GM19438 (cell line): Measurements from ENCODE around the gene SNAP91.
"Not testable (repeated sequence)": the region's sequence is repeated elsewhere in the genome, so short reads cannot be mapped to it uniquely, and the experiment has no call there.

ENCODE experiments used
- ATAC-seq: cut with Tn5 transposase; IDR thresholded peaks from one replicate; pipeline ENCODE4 v1.9.1; 2021; ENCODE audit warnings: low read depth; ENCODE audit not compliant: unreplicated experiment

The SNAP91 gene, protein sequence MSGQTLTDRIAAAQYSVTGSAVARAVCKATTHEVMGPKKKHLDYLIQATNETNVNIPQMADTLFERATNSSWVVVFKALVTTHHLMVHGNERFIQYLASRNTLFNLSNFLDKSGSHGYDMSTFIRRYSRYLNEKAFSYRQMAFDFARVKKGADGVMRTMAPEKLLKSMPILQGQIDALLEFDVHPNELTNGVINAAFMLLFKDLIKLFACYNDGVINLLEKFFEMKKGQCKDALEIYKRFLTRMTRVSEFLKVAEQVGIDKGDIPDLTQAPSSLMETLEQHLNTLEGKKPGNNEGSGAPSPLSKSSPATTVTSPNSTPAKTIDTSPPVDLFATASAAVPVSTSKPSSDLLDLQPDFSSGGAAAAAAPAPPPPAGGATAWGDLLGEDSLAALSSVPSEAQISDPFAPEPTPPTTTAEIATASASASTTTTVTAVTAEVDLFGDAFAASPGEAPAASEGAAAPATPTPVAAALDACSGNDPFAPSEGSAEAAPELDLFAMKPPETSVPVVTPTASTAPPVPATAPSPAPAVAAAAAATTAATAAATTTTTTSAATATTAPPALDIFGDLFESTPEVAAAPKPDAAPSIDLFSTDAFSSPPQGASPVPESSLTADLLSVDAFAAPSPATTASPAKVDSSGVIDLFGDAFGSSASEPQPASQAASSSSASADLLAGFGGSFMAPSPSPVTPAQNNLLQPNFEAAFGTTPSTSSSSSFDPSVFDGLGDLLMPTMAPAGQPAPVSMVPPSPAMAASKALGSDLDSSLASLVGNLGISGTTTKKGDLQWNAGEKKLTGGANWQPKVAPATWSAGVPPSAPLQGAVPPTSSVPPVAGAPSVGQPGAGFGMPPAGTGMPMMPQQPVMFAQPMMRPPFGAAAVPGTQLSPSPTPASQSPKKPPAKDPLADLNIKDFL

GRCh38 chr6:83708970-83709747 lies at the start of gene SNAP91:
SNAP91 (minus strand) TSS chr6:83709101; CDS start chr6:83707927, 1,174 bp downstream.
- ATAC-seq = no peak

DNA sequence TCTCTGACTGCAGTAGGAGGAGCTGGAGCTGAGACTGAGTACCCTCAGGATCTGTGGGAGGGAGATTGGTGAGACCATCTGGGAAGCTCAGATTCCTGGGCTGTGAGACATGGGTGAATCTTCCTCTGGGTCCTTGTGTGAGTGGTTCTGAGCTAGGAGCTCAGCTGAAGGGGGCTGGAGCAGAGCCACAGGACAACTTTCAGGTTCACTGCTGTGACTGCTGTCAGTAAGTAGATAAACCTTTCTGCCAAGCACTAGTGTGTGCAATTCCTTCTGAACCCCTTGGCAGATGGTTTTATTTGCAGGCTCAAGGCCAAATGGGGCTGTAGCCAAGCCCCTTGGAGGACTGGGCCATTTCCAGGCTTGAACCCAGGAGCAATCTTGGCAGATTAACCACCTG lies 49.6 kb upstream of the SNAP91 start:
- no peak for ATAC-seq

- ATAC-seq = no peak
Measured at GRCh38 chr6:83757021-83757420, 48.1 kb upstream of the SNAP91 start.

DNA sequence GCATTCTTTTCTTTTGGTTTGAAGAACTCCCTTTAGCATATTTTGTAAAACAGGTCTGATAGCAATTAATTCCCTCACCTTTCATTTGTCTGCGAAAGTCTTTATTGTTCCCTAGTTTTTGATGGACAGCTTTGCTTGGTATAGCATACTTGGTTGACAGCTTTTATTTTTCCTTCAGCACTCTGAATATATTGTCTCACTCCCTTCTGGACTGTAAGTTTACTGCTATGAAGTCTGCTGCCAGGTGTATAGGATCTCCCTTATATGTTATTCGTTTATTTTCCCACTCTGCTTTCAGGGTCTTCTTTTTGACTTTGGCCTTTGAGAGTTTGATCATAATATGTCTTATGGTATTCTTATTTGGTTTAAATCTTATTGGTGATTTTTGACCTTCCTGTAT lies 47.7 kb upstream of the SNAP91 start:
- ATAC-seq = no peak

DNA sequence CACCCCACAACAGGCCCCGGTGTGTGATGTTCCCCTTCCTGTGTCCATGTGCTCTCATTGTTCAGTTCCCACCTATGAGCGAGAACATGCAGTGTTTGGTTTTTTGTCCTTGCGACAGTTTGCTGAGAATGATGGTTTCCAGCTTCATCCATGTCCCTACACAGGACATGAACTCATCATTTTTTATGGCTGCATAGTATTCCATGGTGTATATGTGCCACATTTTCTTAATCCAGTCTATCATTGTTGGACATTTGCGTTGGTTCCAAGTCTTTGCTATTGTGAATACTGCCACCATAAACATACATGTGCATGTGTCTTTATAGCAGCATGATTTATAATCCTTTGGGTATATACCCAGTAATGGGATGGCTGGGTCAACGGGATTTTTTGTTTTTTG lies 43.5 kb upstream of the SNAP91 start:
- not testable (repeated sequence) for ATAC-seq

- ATAC-seq = no peak
Measured at GRCh38 chr6:83741089-83741488, 32.2 kb upstream of the SNAP91 start.

DNA sequence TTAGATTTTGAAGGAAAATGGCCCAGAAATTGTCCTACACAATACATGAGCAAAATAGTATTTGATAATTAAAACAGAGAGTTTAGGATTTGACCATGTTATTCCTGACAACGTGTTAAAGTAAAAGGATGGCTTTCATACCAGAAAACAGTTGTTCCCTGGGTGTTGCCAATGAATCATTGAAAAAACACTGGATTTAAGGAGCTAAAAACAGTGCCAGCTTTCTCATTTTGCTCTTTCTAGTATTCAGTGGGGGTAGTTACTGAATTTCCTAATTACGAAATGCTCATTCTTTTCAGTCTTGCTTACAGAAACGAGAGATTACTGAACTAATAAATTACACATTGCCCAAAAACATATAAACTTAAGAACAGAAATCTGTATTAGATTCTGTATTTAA lies 26.6 kb upstream of the SNAP91 start:
- ATAC-seq = no peak

DNA sequence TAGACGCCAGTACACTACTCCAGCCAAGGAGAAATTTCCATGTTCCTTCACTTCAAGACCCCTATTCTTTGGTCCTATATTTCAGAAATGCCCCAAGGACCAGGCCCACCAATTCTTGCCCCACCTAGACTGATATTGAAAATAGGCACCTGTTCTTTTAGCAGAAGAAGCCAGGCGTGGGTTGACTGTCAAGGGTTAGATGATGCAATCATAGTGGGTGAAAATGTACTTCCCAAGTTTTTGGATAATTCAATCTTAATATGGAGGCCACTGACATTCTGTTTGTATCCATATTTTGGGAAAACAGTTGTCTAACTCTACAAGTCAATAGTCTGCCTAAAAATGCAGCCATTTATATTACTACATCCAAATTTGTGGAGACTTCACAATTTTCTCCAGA lies 21.0 kb upstream of the SNAP91 start:
- ATAC-seq = no peak

GRCh38 chr6:83722876-83723275 lies 14.0 kb upstream of the SNAP91 start:
- ATAC-seq = no peak

GRCh38 chr6:83717809-83718208 lies 8.9 kb upstream of the SNAP91 start:
- ATAC-seq = no peak

DNA sequence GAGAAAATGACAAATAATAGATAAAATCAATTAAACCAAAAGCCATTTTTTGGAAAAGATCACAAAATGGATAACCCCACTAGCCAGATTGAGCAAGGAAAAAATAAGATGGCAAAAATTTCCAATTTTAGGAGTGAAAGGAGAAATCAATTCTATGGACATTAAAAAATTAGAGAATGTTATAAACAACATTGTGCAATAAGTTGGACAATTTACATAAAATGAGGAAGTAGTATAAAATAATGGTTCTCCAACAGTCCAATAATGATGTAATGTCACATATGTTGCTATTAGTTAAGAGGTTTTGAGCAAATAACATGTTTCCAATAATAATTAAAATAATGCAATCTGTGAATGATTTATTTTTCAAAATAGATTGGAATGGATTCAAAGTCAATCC lies 3.1 kb upstream of the SNAP91 start:
- no peak for ATAC-seq

DNA sequence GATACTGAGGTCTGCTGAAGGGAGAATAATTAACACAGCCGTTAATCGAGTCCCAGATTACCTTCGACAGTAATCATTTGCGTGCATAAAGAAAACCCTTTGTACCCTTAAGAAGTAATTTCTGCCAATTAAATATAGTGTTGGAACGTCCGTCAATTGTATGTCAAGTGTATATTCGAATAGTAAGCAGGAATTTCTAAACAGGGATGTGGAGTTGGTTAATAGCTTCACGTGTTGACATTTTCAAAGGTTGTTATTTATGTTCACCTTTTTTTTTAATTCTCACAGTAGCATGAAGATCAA lies 798 bp upstream of the SNAP91 start:
- no peak for ATAC-seq

- no peak for ATAC-seq
Measured at GRCh38 chr6:83708546-83708969, 343 bp downstream of the SNAP91 start.

DNA sequence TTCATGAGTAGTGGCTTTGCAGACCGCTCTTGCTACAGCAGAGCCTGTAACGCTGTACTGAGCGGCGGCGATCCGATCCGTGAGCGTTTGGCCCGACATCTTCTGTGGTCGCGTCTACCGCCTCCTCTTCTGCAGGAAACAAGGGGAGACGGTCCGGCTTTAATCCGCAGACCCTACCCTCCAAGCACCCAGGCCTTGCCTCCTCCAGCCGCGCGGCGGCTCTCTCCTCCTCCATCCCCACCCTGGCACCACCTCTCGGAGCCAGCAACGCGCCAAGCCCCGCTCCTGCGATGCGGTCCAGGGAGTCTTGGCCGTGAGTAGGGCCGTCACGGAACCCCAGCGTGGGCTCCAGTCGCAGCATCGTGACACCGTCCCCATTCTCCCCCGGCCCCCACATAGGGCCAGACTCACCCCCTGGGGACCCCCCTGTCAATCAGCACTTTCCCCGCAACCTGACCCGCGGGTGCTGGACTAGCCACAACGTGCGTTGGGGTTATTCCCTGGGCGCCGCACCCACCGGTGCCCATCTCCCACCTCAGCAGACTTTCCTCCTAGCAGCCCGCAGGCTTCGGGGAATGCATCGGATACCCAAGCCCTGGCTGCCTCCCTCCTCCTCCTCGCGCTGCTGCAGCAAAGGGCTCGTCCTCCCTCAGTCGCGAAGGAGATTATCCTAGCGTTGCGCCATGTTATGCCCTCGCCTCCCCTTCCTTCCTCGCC lies 914 bp downstream of the SNAP91 start:
- ATAC-seq = no peak

- ATAC-seq = no peak
Measured at GRCh38 chr6:83702749-83703148, 6.2 kb downstream of the SNAP91 start.

GRCh38 chr6:83702077-83702476 lies 6.8 kb downstream of the SNAP91 start:
- no peak for ATAC-seq

DNA sequence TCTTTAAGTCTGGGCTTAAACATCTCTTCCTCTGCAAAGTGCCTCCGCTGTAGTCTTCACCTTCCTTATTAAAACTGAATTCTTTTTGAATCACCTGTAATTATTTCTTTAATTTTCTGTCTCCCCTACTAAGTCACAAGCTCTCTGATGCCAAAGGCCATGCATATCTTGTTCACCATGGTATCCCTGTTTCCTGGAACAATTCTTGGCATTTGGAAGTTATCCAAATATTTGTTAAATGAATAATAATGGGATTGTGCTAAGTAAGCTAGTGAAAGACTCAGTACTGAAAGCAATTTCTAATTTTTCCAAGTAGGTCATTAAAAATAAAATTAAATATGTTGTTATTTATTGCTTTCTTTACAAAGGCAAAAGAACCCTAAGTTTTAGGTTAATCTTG lies 12.2 kb downstream of the SNAP91 start:
- ATAC-seq = no peak

GRCh38 chr6:83685481-83685880 lies 23.4 kb downstream of the SNAP91 start:
- no peak for ATAC-seq

DNA sequence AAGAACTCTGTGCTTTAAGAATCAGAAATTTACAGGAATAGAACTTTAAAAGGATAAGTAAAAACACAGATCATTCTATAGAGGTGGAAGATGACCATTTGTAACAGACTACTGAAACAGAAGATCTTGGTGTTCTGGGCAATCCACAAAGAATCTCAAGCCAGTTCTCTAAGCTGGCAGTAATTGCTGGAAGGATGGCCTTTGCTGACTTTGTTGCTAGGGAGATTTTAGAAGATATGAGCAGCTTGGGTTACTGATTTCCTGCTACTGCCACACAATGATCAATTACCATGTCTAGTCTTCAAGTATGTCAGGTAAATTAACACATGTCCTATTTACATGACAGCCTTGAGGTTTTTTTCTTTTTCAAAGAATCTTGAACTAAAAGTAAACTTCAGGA lies 31.1 kb downstream of the SNAP91 start:
- no peak for ATAC-seq

- no peak for ATAC-seq
Measured at GRCh38 chr6:83637953-83638352, 70.9 kb downstream of the SNAP91 start.
